Medulla oblongata (tissue), 1 donor: ENCODE results near the gene AP1S1.
A peak's percentile ranks its signal among the peaks of the same experiment; 100 is the strongest.
"Not testable (repeated sequence)": the region's sequence is repeated elsewhere in the genome, so short reads cannot be mapped to it uniquely, and the experiment has no call there.

Source experiments
- DNase-seq: peaks from one replicate; pipeline ENCODE4 v3.0.0-alpha.2; 2015; ENCODE audit errors: extremely low spot score

Gene AP1S1

DNA sequence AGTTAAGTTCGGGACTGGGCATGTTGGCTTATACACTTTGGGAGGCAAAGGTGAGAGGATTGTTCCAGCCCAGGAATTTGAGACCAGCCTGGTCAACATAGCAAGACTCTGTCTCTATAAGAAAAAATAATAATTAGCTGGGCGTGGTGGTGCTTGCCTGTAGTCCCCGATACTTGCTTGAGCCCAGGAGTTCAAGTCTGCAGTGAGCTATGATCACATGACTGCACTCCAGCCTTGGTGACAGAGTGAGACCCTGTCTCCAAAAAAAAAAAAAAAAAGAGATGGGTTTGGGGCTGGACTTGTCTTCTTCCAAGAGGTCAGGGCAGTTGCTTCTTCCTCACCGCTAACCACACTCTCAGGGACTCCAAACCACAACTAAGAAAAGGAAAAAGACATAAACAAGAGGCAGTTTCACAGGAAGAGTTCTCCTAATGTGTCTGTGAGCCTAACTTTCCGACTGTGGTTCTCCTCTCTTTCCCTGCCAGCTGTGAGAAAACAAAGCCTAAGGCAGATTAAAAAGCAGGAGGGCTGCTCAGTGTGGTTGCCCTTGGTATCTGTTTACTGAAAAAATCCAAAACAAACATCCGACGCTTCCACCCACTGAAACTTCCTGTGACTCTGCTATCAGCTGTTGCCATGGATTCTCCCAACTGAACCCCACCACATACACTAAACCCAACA lies 29.8 kb upstream of the AP1S1 start:
- DNase-seq: peak; percentile 14

DNA sequence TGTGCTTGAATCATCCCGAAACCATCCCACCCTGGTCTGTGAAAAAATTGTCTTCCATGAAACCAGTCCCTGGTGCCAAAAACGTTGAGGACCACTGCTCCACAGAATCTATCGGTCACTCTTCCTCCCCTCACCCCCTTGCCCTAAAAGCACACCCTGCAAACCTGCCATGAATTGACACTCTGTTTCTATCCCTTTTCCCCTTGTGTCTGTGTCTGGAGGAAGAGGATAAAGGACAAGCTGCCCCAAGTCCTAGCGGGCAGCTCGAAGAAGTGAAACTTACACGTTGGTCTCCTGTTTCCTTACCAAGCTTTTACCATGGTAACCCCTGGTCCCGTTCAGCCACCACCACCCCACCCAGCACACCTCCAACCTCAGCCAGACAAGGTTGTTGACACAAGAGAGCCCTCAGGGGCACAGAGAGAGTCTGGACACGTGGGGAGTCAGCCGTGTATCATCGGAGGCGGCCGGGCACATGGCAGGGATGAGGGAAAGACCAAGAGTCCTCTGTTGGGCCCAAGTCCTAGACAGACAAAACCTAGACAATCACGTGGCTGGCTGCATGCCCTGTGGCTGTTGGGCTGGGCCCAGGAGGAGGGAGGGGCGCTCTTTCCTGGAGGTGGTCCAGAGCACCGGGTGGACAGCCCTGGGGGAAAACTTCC lies 28.2 kb upstream of the AP1S1 start:
- DNase-seq: peak; percentile 17

DNA sequence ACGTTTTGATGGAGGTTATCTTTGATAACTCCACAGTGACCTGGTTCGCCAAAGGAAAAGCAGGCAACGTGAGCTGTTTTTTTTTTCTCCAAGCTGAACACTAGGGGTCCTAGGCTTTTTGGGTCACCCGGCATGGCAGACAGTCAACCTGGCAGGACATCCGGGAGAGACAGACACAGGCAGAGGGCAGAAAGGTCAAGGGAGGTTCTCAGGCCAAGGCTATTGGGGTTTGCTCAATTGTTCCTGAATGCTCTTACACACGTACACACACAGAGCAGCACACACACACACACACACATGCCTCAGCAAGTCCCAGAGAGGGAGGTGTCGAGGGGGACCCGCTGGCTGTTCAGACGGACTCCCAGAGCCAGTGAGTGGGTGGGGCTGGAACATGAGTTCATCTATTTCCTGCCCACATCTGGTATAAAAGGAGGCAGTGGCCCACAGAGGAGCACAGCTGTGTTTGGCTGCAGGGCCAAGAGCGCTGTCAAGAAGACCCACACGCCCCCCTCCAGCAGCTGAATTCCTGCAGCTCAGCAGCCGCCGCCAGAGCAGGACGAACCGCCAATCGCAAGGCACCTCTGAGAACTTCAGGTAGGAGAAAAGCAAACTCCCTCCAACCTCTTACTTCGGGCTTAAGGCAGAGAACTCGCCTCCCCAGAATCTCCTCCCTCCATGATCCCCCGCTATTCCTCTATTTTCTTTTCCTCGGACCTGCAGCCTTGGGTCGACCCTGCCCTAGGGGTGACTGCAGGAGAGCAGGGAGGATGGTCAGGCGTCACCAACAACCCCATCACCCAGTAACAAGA lies 27.4 kb upstream of the AP1S1 start, which contains the start of gene SERPINE1:
SERPINE1 (plus strand) TSS at position 454 of the 809 bp plus-strand sequence. CDS start 1,290 bp downstream, outside the sequence.
- DNase-seq: peak; percentile 24

DNA sequence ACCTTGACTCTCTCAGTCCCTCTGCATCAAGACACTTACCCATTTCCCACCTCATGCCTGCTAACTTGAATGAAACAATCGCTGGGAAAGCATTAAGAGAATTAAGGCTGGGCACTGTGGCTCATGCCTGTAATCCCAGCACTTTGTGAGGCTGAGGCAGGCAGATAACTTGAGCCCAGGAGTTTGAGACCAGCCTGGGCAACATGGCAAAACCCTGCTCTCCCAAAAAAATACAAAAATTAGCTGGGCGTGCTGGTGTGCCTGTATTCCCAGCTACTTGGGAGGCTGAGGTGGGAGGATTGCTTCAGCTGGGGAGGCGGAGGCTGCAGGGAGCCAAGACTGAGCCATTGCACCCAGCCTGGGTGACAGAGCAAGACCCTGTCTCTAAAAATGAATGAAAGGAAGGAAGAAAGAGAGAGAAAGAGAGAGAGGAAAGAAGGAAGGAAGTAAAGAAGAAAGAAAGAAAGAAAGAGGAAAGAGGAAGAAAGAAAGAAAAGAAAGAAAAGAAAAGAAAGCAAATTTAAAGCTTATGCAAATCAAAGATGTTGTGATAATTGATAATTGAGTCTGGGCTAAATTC lies 26.7 kb upstream of the AP1S1 start:
- DNase-seq: no peak

DNA sequence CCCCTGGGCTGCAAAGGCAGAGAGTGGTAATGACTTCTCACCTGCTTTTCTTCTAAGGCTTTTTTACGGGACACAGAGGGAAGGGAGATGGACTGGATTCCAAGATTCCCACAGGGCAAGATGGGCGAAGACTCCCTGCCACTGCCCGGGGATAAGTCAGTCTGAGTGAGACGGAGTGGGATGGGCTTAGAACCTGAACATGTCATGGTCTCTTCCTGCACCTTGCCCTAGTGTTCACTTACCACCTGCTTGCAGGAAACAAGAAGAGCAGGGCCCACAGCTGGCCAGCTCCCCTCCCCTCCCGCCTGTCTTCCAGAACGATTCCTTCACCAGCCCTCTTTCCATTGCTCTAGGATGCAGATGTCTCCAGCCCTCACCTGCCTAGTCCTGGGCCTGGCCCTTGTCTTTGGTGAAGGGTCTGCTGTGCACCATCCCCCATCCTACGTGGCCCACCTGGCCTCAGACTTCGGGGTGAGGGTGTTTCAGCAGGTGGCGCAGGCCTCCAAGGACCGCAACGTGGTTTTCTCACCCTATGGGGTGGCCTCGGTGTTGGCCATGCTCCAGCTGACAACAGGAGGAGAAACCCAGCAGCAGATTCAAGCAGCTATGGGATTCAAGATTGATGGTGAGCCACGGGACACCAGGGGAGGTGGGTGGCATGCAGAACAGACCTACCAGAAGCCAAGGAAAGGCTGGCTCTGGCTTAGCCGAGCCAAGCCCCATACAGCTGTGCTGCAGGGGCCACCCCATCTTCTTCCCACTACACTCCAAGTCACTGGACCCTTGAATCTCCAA lies 26.0 kb upstream of the AP1S1 start:
- no peak for DNase-seq

DNA sequence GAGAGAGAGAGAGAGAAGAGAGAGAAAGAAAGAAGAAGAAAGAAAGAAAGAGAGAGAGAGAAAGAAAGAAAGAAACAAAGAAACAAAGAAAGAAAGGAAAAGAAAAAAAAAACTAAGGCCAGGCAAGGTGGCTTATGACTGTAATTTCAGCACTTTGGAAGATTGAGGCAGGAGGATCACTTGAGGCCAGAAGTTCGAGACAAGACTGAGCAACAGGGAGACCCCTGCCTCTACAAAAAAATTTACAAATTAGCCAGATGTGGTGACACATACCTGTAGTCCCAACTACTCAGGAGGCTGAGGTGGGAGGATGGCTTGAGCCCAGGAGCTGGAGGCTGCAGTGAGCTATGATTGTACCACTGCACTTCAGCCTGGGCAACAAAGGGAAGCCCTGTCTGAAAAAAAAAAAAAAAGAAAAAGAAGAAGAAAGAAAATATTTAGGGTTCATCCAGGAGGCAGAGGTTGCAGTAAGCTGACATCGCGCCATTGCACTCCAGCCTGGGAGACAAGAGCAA lies 24.6 kb upstream of the AP1S1 start:
- DNase-seq: no peak

DNA sequence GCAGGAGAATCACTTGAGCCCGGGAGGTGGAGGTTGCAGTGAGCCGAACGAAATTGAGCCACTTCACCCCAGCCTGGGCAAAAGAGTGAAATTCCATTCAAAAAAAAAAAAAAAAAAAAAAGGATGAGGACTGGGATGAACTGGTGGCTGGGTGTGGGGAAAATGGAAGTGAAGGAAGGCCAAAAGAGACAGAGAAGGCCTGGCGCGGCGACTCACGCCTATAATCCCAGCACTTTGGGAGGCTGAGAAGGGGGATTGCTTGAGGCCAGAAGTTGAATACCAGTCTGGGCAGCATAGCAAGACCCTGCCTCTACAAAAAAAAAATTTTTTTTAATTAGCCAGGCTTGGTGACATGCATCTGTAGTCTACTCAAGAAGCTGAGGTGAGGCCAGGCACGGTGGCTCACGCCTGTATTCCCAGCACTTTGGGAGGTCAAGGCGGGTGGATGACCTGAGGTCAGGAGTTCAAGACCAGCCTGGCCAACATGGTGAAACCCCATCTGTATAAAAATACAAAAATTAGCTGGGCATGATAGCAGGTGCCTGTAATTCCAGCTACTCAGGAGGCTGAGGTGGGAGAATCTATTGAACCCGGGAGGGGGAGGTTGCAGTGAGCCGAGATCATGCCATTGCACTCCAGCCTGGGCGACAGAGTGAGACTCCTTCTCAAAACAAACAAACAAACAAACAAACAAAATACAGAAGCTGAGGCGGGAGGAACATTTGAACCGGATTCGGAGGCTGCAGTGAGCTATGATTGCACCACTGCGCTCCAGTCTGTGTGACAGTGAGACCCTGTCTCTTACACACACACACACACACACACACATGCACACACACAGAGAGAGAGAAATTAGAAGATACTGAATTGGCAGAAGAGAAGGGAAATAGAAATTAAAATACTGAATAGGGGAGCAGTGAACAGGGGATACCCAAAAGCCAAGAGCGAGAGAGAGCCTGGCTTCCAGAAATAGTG lies 21.4 kb upstream of the AP1S1 start:
- not testable (repeated sequence) for DNase-seq

DNA sequence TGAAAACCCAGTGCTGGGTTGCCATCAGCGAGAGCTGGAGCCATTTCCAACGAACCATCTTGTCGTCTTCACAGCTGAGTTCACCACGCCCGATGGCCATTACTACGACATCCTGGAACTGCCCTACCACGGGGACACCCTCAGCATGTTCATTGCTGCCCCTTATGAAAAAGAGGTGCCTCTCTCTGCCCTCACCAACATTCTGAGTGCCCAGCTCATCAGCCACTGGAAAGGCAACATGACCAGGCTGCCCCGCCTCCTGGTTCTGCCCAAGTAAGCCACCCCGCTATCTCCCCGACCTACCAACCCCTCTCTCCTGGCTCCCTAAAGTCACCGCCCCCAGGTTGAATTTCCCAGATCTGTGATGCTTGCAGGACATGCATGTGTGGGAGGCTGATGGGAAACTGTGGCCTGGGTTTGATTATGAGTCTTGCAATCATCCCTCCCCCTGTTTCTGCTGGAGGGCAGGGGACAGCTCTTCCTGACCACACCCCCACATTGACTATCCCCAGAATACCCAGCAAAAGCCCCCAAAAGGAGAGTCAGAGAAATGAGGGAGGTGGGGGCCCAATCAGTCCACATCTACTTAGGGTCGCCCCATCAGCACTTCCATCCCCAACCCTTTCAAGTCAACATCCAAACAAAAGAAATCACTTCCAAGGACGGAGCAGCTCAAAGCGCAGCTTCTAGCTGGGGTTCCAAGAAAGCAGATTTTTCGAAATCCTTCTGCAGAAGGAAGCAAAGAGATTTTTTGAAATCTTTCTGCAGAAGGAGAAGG lies 20.5 kb upstream of the AP1S1 start:
- no peak for DNase-seq

DNA sequence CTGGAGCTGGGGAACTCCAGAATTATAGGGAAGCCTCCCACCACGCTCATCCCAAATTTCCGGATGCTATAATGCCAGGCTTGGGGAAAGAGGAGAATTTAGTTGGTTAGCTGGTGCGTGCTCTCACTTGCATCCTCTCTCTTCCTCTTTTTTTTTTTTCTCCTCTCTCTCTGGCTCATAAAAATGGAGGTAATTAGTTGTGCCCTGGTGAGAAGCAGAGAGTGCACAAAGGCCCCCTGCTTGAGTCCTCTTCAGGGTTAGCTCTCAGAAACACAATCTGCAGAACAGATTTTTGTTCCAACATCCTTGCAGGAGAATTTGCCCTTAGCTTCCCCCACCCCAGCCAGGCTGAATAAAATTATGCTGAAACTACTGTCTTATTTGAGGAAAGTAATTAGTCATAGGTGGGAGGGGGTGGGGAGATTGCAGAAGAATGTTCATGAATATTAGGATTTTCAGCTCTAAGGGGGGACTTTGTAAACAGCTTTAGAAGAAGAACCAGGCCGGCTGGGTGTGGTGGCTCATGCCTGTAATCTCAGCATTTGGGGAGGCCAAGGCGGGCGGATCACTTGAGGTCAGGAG lies 19.8 kb upstream of the AP1S1 start:
- no peak for DNase-seq

DNA sequence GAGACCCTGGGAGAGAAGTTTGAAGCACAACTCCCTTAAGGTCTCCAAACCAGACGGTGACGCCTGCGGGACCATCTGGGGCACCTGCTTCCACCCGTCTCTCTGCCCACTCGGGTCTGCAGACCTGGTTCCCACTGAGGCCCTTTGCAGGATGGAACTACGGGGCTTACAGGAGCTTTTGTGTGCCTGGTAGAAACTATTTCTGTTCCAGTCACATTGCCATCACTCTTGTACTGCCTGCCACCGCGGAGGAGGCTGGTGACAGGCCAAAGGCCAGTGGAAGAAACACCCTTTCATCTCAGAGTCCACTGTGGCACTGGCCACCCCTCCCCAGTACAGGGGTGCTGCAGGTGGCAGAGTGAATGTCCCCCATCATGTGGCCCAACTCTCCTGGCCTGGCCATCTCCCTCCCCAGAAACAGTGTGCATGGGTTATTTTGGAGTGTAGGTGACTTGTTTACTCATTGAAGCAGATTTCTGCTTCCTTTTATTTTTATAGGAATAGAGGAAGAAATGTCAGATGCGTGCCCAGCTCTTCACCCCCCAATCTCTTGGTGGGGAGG lies 16.5 kb upstream of the AP1S1 start:
- no peak for DNase-seq

DNA sequence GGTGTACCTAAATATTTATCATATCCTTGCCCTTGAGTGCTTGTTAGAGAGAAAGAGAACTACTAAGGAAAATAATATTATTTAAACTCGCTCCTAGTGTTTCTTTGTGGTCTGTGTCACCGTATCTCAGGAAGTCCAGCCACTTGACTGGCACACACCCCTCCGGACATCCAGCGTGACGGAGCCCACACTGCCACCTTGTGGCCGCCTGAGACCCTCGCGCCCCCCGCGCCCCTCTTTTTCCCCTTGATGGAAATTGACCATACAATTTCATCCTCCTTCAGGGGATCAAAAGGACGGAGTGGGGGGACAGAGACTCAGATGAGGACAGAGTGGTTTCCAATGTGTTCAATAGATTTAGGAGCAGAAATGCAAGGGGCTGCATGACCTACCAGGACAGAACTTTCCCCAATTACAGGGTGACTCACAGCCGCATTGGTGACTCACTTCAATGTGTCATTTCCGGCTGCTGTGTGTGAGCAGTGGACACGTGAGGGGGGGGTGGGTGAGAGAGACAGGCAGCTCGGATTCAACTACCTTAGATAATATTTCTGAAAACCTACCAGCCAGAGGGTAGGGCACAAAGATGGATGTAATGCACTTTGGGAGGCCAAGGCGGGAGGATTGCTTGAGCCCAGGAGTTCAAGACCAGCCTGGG lies 15.9 kb upstream of the AP1S1 start:
- DNase-seq: no peak

DNA sequence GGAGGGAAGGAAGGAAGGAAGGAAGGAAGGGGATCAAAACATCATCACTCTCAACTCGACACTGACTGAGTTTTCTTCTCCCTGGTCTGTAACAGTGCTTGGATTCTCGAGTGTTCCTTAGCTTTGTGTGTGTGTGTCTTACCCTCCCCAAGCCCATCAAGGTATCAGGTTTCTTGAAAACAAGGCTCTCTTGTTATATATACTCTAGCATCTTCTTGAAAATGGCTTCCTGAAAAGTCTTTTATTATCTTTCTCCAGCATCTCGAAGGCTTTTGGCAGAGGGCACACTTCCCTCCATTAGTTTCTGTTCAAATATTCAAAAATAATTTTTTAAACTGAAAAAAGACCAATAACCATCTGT lies 14.0 kb upstream of the AP1S1 start:
- DNase-seq: no peak

DNA sequence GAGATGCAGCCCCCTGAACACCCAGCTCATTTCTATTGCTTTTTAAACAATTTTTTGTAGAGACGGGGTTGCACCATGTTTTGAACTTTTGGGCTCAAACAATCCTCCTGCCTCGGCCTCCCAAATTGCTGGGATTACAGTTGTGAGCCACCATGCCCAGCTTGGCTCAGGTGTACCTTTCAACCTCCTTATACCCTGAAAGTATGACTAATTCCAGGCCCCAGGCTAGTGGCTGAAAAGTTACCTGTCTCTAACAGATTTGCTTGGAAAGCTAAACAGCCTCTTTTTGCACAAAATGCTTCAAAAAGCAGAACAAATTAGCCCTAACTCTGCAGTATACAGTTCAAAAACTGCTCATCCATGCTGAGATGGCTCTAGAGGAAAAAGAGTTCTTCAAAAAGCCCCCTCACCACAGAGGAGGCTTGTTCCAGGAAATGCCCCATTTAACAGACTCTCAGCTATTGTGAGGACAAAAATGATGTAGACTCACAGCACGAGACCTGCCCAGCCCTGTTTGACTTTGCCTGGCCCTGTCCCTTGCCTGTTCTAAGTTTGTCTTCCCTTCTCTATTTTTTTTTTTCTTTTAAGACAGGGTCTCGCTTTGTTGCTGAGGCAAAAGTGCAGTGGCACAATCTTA lies 13.4 kb upstream of the AP1S1 start:
- DNase-seq: no peak

DNA sequence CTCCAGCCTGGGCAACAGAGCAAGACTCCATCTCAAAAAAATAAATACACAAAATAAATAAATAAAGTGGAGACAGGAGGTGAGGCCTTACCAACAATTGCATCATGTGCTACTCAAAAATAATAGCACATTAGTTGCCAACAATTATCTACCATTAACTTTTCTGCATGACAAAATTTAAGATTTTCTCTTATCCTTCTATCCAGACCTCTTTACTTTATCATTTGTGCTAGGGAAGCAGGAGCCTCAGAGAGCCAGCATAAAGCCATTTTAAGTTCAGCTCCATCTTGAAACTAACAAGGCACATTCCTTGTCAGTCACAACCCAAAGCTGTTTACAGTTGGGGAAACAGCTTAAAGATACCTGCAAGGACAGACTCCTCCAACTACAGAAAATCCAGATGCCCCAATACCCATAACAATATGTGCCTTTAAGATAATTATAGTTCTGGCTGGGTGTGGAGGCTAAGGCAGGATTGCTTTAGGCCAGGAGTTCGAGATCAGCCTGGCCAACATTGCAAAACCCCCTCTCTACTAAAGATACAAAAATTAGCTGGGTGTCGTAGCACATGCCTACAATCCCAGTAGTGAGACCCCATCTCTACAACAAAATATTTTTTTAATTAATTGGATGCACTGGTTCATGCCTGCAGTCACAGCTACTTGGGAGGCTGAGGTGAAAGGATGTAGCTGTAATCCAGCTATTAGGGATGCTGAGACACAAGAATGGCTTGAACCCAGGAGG lies 2.2 kb upstream of the AP1S1 start:
- no peak for DNase-seq

DNA sequence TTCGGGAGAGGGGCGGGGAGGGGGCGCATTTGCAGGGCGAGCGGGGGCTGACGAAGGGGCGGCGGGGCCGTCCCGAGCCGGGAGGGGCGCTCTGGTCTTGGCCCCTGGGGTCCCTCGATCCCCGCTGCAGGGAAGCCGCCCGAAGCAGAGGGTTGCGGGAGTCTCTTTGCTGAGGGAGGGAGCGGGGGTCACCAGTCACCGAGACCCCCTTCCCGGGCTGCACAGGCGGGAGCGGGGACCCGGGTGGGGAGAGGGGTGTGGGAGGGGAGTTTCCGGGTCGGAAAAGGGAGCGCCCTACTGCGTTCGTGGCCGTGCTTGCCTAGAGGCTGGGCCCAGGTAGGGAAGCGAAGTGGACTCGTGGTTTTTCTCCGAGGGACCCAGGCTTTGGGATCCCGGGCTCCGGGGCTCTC lies 422 bp downstream of the AP1S1 start:
- no peak for DNase-seq

DNA sequence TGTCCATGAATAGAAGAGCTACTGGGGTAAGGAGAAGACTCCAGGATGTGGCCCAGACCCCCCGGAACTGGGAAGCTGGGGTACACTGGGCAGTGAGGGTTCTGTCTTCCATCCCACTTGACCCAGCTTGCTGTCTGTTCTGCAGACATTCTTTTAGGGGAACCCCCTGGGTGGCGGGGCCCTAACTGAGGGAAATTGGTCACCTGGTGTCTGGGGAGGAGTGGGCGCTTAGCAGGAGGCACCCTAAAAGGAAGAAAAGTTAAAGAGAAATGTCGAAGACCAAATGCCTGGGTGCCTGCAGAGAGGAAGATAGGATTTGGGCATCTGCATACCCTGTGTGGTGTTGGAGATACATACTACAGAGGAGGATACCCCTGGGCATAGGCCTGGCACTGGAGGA lies 1.0 kb downstream of the AP1S1 start:
- no peak for DNase-seq

DNA sequence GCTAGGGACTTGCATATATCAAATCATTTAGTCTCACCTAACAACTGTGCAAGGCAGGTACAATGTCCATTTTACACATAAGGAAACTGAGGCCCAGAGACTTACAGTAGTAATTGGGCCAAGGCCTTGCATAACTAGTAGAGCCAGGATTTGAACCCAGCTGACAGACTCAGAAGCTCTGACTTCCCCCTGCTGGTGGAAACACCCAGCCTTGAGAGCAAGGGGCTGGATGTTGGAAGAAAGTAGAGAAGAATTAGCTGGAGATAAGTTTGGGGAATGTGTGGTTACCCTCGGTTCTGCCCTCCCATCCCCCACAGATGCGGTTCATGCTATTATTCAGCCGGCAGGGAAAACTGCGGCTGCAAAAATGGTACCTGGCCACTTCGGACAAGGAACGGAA lies 2.0 kb downstream of the AP1S1 start:
- no peak for DNase-seq
